NCI-H2196 treated with DMSO at 0.1 percent for 48 hours (cell line): Measurements from ENCODE around the gene DLG4.
"Not testable (repeated sequence)": the region's sequence is repeated elsewhere in the genome, so short reads cannot be mapped to it uniquely, and the experiment has no call there.

Experiments
- DNase-seq: peaks from one replicate; lab custom pipeline; 2025; ENCODE audit not compliant: unreplicated experiment; lab: John Stamatoyannopoulos, UW

Gene DLG4

GRCh38 chr17:7249830-7250229 lies 30.2 kb upstream of the DLG4 start:
- DNase-seq: no peak

- no peak for DNase-seq
Observed at GRCh38 chr17:7249214-7249613, 29.6 kb upstream of the DLG4 start.

- DNase-seq: no peak
Observed at GRCh38 chr17:7248796-7249195, 29.2 kb upstream of the DLG4 start.

- no peak for DNase-seq
Observed at GRCh38 chr17:7246779-7247178, 27.1 kb upstream of the DLG4 start.

DNA sequence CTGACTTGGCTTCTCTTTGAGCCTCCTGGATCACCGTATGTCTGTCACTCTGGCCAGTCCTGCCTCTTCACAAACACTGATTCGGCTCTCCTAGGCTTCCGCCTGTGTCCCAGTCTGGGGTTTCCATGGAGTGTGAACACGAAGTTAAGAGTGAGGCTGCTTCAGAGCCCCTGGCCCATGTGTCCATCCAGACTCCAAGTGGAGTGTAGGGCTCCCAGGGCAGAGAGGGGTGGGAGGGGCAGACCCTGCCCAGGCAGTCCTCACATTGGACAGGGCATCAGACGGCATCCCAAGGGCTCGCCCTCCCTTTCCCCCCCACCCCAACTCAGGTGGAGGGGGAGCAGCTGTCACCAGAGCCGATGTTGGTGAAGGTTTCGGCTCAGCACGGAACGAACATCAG lies 24.2 kb upstream of the DLG4 start:
- not testable (repeated sequence) for DNase-seq

GRCh38 chr17:7243453-7243729 lies 23.8 kb upstream of the DLG4 start:
- DNase-seq: no peak

DNA sequence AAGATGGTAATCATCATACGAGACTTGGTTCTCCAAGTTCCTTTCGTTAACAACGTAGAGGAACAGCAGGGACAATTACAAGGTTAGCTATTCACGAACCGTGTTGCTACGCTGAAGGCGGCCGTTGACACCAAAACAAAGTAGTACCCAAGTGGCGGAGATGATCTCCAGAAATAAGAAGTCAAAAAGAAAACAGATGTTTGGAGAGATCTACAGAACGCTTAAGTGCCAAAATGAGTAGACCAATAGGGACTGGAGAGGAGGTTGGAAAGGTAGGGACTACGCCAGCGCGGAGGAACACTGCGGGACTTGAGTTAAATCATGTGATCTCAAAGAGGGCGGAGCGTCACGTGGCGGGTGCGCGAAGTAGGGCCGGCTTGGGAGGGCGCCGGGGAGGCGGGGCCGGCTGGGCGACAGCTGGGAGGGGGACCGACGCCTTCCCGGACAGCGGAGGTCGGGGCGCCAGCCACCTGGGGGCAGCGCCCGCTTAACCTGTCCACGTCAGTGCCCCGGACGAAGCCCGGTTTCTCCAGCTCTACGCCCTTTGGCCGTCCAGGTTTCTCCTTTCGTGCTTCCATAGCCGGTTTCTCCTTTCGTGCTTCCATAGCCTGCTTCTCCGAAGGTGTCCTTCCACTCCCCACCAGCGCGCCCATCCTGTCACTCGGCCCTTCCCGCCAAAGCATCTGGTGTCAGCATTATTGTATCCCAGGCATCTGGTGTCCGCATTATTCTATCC lies 23.2 kb upstream of the DLG4 start:
- DNase-seq: peak; percentile 45

- DNase-seq: peak; percentile 48
Observed at GRCh38 chr17:7241783-7242716, 22.4 kb upstream of the DLG4 start, which contains the start of gene GABARAP. TSS of gene GABARAP (minus strand) at chr17:7242449. CDS start at chr17:7242330, 119 bp downstream.

DNA sequence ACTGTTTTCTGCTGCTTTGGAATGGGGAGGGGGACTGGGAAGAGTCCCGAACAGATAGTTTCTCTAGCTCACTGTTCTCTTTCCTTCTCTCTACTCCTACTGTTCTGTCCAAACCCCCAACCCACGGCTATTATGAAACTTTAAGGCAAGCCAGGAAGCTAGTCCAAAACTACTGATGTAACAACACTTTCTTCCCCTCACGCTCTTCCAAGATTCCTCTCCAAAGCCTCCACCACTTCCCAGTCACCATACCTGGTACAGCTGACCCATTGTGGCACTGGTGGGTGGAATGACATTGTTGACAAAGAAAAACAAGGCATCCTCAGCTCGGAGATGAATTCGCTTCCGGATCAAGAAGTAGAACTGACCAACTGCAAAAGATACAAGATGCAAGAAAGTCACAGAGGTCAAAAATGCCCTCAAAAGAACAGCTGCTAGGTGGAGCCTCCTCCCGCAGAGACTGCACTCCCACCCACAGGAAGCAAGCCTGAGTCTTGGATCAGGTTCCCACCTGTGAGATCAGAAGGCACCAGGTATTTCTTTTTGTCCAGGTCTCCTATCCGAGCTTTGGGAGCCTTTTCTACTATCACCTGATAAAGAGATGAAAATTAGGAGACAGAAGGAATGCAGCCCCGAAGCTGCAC lies 21.6 kb upstream of the DLG4 start:
- no peak for DNase-seq

GRCh38 chr17:7240375-7240774 lies 20.7 kb upstream of the DLG4 start:
- DNase-seq: no peak

GRCh38 chr17:7239091-7240027 lies 19.7 kb upstream of the DLG4 start, which contains the start of gene PHF23:
TSS of gene PHF23 (minus strand) at chr17:7239457. CDS start at chr17:7239279, 178 bp downstream.
- peak; percentile 91 for DNase-seq

DNA sequence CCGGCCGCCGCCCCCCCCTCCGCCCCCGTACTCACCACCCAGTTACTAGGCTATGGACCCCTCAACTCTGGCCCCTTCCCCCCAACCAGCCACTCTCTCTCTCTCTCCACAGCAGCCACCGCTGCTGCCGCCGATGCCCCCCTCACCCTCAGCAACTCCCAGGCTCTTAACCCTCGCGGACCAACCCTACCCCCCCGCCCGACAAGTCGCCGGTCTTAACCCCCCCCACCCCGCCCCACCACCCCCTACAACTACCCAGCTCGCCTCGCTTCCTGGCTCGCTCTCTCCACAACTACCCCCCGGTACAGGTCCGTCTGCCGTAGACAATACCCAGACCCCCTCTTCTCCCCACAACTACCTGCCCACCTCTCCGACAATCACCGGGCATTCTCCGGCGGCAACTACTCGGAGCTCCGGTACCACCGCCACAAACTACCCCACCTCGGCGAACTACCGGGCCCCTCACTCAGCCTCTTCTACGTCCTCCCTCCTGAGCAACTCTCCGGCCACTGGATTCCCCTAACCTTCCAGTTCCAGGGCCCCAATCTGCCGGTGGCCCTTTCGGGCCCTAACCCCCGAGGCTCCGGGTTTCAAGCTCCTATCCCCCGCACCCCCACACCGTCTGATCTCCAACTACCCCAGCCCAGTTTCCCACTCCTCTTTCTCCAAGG lies 18.9 kb upstream of the DLG4 start:
- no peak for DNase-seq

DNA sequence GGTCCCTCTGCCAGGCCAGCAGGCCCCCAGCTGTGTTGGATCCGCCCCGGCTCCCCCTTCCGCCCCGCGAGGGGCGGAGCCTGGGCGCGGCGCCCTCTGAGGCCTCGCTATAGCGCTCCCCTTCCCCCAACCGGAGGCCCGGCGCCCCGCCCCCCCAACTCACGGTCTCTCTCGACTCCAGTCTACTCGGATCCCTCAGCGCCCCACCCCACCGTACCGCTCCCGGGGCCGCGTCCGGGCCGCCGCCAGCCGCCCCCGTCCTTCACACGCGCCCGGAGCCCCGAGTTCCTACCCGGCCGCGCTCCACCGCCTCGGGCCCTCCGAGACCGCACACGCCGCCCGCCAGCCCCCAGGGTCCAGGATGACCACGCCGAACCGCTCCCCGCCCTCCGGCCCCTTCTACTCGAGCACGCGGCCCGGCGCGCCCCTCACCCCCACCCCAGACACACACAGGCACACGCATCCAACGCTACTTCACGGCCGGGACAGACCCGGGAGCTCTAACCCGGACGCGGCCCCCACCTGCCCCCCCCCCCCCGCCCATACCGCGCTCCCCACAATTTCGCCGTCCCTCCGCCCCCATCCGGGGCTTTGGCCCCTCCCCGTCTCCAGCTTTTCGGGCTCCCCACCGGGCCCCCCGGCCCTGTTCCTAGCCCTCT lies 18.3 kb upstream of the DLG4 start:
- no peak for DNase-seq

GRCh38 chr17:7237266-7237760 lies 17.7 kb upstream of the DLG4 start:
- no peak for DNase-seq

GRCh38 chr17:7236808-7237207 lies 17.2 kb upstream of the DLG4 start:
- DNase-seq: no peak

DNA sequence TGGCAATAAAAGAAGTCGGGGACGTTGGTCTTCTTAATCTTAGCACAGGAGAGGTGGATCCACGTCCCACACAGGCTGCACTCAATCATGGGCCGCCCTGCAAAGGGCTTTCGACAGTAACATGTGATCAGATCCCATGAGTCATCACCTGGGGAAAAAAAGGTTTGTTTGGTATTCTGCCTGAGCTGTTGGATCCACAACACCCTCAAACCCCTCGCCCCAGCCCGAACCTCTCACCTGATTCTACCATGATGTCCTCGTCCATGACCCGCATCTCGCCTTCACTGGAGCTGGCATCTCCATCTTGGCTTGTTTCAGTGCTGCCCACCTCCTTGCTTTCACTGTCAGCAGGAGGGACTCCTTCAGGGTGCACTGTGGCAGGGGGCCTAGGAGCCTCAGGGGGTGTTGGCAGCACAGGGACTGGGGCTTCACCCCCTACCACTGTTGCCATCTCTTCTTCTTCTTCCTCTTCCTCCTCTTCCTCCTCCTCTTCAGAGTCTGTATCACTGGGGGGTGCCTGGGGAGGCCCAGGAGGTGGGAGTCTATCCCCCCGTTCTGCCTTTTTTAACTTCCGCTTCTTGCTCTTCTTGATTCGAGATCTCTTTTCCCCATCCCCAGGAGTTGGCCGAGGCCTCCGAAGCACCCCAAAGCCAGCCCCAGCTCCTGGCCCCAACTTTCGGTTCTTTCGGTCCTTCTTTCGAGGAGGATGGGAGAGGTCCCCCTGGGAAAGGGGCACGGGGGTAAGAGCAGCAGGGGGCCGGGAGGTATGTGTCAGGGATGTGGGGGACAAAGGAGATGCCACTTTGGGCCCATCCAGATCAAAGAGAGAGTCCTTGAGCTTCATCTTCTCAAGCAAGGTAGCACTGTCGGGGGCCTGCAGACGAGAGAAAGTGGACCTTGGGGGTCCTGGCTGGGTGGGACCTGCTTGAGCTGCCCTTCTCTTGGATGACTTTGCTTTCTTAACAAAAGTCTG lies 16.3 kb upstream of the DLG4 start:
- no peak for DNase-seq

DNA sequence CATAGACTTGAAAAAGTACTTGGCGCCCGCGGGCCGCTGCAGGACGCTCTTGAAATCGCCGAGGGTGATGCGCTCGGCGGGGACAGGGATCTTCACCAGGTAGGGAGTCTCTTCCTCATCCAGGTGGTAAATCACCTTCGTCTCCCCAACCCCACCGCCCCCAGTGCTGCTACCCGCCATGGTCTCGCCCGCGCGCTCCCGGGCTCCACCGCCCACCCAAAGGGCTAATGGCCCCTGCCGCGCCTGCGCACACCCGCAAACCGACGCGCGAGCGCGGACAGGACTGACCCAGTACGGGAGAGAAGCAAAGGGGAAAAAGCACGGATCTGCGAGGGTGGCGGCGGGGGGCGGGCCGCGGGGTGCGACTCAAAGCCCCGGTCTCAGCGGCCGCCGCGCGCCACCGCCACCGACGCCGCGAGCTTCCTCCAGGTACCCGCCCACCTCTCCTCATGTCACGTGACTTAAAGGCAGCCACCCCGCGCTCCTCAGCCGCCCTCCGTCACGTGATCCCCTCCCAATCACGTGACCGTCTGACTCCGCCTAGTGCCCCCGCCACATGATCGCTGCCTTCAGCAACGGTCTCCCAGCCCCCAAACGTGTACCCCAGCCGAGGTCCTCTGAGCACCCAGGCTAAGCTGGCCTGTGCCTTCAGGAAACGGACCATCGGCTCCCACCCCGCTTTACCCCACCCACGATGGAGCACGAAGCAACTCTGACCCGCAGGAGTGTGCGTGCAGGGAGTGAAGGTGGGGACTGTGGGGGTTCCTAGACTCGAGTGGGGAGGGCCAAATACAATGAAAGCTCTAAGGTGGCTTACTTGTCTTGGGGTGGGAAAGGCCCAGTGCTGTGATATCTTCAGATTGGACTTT lies 14.7 kb upstream of the DLG4 start, which contains the start of gene DVL2:
TSS of gene DVL2 (minus strand) at position 435 of the 869 bp plus-strand sequence. CDS start at position 180, 255 bp downstream.
- DNase-seq: peak; percentile 61
